RWPE1 (cell line): Measurements from ENCODE around the gene EDARADD.
"Not testable (repeated sequence)": the region's sequence is repeated elsewhere in the genome, so short reads cannot be mapped to it uniquely, and the experiment has no call there.

ENCODE experiments used
- CTCF ChIA-PET: fragments of 350-600 bp; sonication (Branson Sonifier 250); formaldehyde crosslinking; extraction: SDS; loops from one replicate; lab custom pipeline; 2021; lab: Yijun Ruan, JAX
- POLR2A ChIA-PET: fragments of 400-600 bp; formaldehyde crosslinking; extraction: SDS; loops from one replicate; lab custom pipeline; 2020; ENCODE audit warnings: antibody characterized with exemption; ENCODE audit not compliant: low non-redundant PET; lab: Yijun Ruan, JAX
- DNase-seq: peaks from one replicate; pipeline ENCODE4 v3.0.0; 2012; ENCODE audit warnings: low spot score
- H3K27ac ChIP-seq: fragments of 450-650 bp; 2 replicates; pipeline ENCODE4 v1.5.1; 2017
- TF ChIP-seq, protein P1 (sequence below): fragments of 450-650 bp; conservative IDR thresholded peaks from 2 replicates; pipeline ENCODE4 v1.5.1; 2017; ENCODE audit warnings: low read depth, mild to moderate bottlenecking

The EDARADD gene

DNA sequence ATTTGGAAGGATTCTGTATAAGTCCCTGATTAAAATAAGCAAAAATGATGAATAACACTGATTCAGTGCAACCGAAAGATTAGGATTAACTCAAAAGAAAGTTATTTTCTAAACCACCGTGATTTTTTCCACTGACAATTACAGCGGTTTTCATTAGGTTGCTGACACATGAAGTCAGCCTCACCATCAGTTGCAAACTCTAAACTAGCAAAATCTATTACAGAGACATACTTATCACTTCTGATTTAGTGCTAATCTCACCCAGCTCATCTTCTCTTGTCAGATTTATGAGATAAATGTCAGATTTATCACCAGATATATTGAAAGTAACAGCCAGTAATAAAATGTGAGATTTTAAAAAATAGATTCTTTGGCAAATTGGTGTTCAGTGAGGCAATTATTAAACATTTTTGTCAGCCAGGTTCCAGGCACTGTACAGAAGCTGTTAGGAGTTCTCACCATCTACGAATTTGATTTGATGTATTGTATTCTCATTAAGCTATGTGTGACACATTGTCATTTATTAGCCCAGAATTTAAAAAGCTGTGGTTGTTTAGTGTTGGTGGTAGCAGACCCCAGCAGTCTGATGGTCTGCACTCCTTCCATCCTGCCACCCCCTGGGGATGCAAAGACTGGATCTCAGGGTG is 92.4 kb downstream of the EDARADD start:
- H3K27ac ChIP-seq, result no peak overlapping the region
- POLR2A ChIA-PET, result no interaction called here
- TF ChIP-seq, protein P1, sequence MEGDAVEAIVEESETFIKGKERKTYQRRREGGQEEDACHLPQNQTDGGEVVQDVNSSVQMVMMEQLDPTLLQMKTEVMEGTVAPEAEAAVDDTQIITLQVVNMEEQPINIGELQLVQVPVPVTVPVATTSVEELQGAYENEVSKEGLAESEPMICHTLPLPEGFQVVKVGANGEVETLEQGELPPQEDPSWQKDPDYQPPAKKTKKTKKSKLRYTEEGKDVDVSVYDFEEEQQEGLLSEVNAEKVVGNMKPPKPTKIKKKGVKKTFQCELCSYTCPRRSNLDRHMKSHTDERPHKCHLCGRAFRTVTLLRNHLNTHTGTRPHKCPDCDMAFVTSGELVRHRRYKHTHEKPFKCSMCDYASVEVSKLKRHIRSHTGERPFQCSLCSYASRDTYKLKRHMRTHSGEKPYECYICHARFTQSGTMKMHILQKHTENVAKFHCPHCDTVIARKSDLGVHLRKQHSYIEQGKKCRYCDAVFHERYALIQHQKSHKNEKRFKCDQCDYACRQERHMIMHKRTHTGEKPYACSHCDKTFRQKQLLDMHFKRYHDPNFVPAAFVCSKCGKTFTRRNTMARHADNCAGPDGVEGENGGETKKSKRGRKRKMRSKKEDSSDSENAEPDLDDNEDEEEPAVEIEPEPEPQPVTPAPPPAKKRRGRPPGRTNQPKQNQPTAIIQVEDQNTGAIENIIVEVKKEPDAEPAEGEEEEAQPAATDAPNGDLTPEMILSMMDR, result no peak
- CTCF ChIA-PET, result interaction anchor here (0.6 kb wide), 1 partner anchor 187 kb away, joined by 6 read pairs; no protein-coding TSS in a partner anchor
- DNase-seq, result no peak

DNA sequence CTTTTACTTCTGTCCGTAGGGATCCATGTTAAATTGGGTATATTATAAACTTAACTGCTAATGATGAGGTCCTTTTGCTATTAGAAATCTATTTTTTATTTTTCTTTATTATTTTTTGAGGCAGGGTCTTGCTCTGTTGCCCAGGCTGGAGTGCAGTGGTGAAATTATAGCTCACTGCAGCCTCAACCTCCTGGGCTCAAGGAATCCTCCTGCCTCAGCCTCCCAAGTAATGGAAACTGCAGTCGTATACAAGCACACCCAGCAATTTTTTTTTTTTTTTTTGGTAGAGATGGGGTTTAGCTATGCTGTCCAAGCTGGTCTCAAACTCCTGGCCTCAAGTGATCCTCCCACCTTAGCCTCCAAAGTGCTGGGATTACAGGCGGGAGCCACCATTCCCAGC is 95.1 kb downstream of the EDARADD start:
- H3K27ac ChIP-seq, DNase-seq, POLR2A ChIA-PET: not testable (repeated sequence)
- CTCF ChIA-PET, result interaction anchor here (0.6 to 1.1 kb wide), 3 partner anchors 174 to 389 kb away, joined by 3 to 5 read pairs (median 4); no protein-coding TSS in a partner anchor

DNA sequence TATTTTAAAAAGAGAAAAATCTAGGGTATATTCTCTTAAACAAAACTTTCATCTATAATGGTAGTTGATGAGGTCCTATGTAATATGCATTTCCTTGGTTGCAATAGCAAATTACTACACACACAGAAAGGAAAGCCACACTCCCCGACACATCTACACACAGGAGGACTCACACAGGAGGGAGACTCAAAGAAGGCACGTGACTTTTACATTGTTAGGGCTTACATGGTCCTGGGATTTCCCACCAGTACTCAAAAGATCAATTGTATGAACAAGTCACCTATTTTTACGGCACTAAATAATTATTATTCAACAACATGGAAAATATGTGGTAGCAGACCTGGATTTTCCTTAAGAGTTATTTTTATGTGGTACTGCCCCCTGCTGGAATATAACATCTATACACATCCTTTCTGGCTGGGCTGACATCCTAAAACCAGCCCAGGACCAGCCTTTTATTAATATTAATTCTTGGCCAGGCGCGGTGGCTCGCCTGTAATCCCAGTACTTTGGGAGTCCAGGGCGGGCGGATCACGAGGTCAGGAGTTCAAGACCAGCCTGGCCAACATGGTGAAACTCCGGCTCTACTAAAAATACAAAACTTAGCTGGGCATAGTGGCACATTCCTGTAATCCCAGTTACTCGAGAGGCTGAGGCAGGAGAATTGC is 95.8 kb downstream of the EDARADD start:
- ChIA-PET CTCF (interaction anchor here (0.6 to 1.1 kb wide), 2 partner anchors 323 to 386 kb away, joined by 3 to 5 read pairs; no protein-coding TSS in a partner anchor), POLR2A (no interaction called here)
- peak; percentile 53 for DNase-seq
- no peak overlapping the region for H3K27ac ChIP-seq
- TF ChIP-seq, protein P1, result peak; percentile 22; the same call in 1 of the 2 replicates

DNA sequence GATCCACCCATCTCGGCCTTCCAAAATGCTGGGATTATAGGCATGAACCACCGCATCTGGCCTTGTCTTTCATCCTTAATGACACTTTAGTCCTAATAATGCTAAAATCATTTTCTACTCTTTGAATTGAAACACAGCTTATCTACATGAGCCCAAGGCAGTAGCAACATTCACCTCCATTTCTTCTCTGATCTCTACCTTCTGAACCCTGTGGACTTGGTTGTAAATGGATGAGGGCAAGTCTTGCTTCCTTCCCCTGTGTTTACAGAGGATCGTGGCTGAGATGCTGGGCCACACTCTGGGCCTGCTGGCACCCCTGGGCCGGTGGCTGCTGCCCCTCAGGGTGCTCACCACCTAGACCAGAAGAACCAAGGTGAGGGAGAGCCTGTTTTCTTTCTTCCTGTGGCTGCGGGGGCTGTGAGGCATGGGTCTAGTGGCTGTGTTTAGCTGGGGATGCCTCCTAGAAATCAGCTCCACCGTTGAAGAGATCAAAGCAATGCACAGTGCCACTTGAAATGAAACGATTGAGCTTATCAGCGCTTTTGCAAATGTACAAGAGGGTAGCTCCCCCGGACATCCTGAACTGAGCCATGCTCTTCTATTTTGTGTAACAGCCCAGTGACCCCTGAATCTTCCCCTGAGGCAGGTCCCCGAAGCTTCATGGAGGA is 97.5 kb downstream of the EDARADD start:
- H3K27ac ChIP-seq, result no peak overlapping the region
- no peak for DNase-seq
- ChIA-PET POLR2A (interaction anchor here (0.5 kb wide), 1 partner anchor 319 kb away, joined by 4 read pairs; no protein-coding TSS in a partner anchor), CTCF (interaction anchor here (0.6 to 1.0 kb wide), 3 partner anchors 23 to 37 kb away, joined by 3 to 4 read pairs (median 3); no protein-coding TSS in a partner anchor)
- TF ChIP-seq, protein P1, result no peak

DNA sequence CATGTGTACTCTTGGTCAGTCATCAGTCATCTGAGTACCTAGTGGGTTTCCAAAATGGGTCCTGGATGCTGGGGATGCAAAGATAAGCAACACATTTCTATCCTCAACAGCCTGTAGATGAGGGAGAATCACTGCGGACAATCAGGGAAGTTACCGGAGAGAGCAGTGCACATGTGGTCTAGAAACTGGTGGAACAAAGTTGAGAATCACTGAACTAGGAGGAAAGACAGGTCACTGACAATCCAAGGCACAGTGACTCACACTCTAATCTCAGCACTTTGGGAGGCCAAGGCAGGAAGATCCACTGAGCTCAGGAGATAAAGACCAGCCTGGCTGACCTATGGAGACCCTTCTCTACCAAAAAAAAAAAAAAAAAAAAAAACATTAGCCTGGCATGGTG is 98.3 kb downstream of the EDARADD start:
- TF ChIP-seq, protein P1, result no peak
- no peak for DNase-seq
- no peak overlapping the region for H3K27ac ChIP-seq
- ChIA-PET POLR2A (interaction anchor here (0.7 kb wide), 1 partner anchor 270 kb away, joined by 3 read pairs; no protein-coding TSS in a partner anchor), CTCF (interaction anchor here (0.6 to 1.0 kb wide), 3 partner anchors 24 to 331 kb away, joined by 3 to 4 read pairs (median 3); no protein-coding TSS in a partner anchor)

DNA sequence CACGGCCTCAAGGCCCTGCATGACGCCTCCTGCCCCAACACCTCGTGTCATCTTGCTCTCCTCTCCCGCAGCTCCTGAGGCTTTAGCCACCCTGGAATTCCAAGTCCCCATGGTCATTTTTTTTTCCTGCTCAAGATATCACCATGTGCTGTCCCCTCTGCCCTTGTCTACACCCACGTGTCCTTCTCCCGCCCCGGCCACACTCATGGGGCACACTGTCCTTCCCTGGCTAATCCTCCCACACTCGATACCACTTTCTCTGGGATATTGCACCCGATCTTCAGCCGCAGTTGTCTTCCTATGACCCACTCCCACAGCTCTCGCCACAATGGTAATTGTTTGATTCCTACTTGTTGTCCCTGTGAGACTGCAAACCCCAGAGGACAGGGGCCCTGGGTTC is 100.0 kb downstream of the EDARADD start:
- POLR2A ChIA-PET, result no interaction called here
- DNase-seq, result no peak
- no peak overlapping the region for H3K27ac ChIP-seq
- CTCF ChIA-PET, result no interaction called here
- TF ChIP-seq, protein P1, result no peak
